Stimulated activated CD4-positive, alpha-beta T cell treated with anti-CD3 and anti-CD28 coated beads, Interleukin-15, amount 100 ng/mL, for 48 hours (primary cell): ENCODE data around the gene MDK.

Experiments used
- DNase-seq, 2 donors: peaks; one replicate each; pipeline ENCODE4 v3.0.0-alpha.2; 2020; ENCODE audit warnings: low read depth in 2 of 2

Gene MDK

GRCh38 chr11:46382646-46383403 is 1.4 kb downstream of the MDK start:
- no peak for DNase-seq

DNA sequence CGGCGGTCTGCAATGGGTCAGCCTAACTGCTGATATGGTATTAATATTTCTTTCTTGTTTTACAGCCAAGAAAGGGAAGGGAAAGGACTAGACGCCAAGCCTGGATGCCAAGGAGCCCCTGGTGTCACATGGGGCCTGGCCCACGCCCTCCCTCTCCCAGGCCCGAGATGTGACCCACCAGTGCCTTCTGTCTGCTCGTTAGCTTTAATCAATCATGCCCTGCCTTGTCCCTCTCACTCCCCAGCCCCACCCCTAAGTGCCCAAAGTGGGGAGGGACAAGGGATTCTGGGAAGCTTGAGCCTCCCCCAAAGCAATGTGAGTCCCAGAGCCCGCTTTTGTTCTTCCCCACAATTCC is 1.9 kb downstream of the MDK start:
- DNase-seq, result no peak

- no peak for DNase-seq
Measured at GRCh38 chr11:46383974-46384701, 2.7 kb downstream of the MDK start.

GRCh38 chr11:46385169-46386004 is 3.9 kb downstream of the MDK start:
- DNase-seq, result no peak

- no peak for DNase-seq
Measured at GRCh38 chr11:46386005-46386578, 4.6 kb downstream of the MDK start.

GRCh38 chr11:46386674-46387073 is 5.2 kb downstream of the MDK start:
- no peak for DNase-seq

DNA sequence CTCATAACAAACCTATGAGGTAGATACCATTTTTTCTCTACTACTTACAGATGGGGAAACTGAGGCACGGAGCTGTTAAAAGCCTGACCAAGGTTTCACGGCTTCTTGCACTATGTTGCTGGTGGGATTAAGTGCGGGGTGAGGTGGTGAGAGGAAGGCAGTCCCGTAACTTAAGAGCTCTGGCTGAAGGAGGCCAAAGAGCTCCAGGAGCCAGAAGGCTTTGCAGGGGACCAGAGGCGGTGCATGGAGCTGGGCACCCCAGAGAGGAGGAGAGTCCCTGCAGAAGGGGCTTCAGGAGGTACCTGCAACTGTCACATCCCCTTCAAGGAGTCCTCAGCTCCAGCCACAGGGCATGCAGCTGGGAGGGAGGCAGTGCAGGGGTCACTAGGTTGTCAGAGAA is 6.0 kb downstream of the MDK start:
- DNase-seq, result no peak

DNA sequence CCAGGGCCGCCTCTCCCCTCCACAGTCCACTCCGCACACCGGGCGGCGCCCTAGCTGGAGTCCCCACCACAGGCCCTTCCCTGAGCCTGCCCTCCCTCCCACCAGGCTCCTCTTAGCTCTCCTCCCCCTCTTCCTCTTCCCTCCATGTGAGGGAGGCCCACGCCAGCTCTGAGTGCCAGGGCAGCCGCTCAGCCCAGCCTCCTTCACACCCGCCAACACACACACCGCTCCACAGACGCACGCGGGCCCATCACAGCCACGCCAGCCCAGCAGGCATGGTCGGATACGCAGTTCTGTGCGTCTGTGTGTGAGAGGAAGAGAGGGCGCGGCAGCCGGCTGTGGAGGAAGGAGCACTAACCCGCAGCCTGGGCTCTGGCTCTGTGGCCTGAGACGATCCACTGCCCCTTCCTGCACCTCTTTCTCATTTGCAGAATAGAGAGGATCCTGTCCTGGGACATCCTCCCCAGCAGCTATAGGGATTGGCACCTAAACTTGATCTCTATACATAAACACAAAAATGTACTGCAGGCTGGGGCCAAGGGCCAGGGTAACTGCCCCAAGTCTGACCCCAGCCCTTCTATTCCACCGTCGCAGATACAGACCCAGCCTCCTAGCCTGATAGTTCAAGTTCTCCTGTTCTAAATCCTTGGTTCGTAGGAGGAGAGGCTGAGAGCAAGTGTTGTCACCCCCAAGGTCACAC is 6.6 kb downstream of the MDK start:
- no peak for DNase-seq

DNA sequence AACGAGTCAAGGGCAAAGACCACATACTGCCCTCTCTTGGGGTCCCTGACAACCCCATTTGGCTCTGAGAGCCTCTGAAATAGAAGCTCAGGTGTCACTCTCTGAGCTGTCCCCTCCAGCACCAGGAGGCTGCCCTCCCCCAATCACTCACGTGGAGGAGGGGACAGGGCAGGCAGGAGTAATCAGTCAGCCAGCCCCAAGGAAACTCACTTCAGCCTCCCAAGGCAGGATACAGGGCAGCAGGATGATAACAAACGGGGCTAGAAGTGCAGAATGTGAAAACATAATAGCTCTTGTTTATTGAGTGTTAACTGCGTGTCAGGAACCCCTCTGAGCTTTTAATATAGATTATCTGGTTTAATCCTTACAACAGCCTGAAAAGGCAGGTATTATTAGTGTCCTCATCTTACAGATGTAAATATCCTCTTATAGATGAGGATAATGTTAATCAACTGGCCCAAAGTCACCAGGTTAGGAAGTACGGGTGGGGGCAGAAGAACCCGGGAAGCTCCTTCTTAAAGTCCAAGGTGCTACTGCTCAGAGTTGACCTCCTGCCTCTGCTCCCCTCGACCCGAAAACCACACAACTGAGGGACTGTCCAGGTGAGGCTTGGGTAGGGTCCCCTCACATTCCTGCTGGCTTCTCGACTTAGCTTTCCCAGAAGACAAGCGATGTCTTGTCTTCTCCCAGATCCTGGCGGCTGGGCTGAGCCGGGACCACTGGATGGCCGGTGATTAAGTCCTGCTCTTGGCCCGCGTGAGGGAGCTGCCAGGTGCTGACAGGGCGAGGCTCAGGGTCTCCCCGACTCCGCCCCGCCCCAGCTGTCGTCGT is 7.4 kb downstream of the MDK start:
- no peak for DNase-seq

- peak; percentile 43 to 51 for DNase-seq
Measured at GRCh38 chr11:46389450-46390330, 8.2 kb downstream of the MDK start.

- no peak for DNase-seq
Measured at GRCh38 chr11:46390331-46391171, 9.1 kb downstream of the MDK start.

- DNase-seq, result no peak
Measured at GRCh38 chr11:46391186-46391577, 9.7 kb downstream of the MDK start.

DNA sequence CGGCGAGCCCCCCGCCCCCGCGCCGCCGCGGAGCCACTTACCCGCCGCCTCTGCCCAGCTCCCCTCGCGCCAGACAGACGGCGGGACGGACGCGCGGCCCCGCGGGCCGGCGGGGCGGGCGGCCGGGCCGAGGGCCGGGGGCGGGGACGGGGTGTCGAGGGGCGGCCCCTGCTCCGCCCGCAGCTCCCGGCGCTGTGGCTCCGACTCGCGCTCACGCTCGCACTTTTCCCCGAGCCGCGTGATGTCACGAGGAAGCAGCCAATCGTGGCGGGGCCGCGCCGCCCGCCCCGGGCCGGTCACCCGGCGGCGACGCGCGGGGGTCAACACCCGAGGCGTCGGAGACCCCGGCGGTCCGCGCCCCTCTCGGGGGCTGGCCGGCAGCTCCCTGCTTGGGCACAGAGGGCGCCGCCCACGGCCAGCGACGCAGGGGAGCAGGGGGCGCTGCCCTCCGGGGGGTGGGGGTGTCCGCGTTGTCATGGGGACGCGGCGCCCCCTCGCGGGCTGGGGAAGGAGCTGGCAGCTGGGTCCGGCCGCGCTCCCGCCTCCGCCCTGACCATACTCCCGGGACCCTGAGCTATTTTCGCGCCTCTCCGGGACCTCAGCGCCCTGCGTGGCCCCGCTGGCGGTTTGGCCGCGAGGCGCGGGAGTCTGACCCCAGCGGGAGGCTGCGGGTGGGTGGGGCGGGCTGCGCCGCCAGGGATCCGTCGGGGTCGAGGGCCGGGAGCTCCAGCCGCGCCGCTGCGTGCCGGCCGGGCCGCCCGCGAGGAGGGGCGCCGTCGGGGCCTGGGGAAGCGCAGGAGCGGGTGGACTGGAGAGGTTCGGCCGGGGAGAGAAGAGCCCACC is 10.3 kb downstream of the MDK start, which contains the start of gene CHRM4:
Gene CHRM4, minus strand, starts transcription at position 199 of the 843 bp plus-strand sequence. CDS start 5,219 bp downstream, outside the sequence.
- DNase-seq, result no peak

DNA sequence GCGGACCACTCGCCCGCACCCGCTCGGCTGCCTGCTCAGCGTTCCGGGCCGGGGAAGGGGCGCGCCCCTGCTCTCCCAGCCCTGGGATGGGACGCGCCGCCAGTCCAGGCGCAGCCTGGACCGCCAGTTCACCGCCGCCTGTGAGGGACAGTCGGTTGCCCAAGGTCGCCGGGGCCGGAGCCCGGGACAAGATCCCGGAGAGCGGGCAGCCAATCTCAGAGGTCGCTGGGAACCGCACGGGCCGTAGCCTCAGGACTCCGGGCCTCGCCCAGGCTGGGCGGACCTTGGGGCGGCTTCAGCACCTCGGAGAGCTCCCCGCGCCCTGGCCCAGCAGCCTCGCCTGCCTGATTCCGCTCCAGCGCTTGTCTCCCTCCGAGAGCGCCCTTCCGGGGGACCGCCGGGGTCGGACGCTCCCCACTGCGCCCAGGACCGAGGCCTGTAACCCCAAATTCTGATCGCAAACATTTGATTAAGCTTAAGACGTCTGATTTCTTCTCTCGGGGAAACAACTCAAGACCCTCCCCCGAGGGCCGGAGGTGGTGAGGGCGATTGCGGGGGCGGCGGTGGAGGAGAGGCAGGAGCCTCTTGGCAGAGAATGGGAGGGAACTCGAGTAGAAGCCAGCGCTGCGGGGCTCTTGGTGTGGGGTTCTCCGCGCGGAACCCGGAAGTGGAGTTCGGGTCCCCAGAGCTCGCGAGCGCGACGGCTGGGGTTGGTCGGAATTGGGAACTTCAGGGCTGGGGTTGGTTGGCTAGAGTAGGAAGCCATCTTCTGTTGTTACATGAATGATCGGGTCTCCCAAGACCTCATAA is 11.2 kb downstream of the MDK start:
- peak; percentile 49 to 69 for DNase-seq

DNA sequence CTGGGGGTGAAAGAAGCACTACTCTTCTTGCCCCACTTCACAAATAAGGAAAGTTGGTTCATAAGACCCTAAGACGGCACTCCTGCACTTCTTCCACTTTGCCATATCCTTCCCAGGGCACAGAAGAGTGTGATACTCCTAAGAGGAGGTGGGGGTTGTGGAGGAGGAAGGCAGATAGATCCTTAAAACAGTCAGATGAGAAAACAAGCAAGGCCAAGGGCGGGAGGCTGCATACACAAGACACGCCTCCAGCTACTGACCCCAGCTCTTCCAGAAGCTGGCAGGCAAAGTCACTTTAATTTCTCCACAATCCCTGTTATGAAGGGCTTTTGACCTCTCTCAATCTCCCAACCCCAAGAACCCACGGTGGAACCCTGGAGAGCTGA is 11.8 kb downstream of the MDK start:
- DNase-seq, result no peak

DNA sequence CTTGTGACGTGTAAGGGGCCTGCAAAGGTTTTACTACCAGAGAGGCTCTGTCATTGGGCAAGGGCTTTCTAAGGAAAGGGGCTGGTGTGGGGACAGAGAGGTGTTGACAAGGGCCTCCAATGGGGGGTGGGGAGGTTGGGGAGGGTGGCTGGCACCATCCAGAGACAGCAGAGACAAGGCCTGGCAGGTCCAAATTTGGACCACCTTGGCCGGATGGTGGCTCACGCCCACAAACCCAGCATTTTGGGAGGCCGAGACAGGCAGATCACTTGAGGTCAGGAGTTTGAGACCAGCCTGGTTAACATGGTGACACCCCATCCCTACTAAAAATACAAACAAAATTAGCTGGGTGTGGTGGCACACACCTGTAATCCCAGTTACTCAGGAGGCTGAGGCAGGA is 12.3 kb downstream of the MDK start:
- no peak for DNase-seq

DNA sequence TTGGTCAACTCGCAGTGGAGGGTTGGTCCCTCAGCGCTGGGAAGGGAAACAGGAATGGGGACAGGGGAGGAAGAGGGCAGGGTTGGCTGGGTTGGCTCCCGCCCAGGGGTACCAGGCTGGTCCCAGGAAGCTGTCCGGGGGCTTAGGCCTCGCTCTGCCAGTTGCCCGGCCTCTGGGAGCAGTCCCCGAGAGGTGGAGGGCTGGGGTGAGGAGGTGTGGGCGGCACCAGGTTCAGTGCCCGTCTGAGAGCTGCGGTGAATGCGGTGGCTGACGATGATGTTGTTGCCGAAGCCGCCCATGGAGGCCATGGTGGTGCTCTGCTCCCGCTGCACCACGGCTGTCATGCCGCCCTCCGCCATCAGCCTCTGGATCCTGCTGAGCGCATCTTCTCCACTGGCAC is 16.1 kb downstream of the MDK start:
- no peak for DNase-seq
